Measurements from ENCODE around the gene MRPL24.
"Not testable (repeated sequence)": the region's sequence is repeated elsewhere in the genome, so short reads cannot be mapped to it uniquely, and the experiment has no call there.

MRPL24 gene

DNA sequence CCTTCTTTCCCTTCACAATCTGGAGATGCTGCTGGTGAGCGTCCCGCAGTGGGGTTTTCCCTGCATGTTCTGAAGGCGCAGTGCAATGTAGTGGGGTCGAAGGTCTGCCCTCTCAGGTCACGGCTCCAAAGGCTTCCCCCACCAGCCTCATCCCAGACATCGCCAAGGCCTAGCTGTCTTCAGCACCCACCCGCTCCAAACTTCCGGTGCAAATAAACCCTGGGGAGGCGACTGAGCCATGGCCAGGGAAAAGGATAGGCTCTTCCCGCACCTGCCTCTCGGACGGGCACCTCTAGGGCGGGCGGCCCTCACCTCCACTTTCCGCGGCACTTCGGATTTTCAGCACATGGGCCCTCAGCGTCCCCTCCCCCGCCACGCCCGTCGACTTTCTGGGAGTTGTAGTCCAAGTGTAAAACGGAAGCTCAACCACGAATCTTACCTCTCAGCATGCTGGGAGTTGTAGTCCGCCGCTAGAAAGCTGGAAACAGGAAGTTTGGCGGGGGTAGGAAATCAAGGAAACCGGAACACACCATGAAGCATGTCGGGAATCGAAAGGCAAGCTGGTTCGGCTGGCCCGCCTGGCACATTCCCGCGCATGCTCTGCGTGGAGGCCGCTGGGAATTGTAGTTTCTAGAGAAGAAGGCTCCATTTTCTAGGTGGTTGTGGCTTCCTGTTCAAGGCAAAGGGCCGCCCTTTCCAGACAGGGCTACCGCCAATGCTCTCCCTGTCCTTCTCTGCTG, at the start of gene MRPL24:
MRPL24 (minus strand) TSS at position 348 of the 740 bp plus-strand sequence. CDS start 2,384 bp downstream, outside the sequence.
- DNase-seq: peak; percentile 78 to 99

DNA sequence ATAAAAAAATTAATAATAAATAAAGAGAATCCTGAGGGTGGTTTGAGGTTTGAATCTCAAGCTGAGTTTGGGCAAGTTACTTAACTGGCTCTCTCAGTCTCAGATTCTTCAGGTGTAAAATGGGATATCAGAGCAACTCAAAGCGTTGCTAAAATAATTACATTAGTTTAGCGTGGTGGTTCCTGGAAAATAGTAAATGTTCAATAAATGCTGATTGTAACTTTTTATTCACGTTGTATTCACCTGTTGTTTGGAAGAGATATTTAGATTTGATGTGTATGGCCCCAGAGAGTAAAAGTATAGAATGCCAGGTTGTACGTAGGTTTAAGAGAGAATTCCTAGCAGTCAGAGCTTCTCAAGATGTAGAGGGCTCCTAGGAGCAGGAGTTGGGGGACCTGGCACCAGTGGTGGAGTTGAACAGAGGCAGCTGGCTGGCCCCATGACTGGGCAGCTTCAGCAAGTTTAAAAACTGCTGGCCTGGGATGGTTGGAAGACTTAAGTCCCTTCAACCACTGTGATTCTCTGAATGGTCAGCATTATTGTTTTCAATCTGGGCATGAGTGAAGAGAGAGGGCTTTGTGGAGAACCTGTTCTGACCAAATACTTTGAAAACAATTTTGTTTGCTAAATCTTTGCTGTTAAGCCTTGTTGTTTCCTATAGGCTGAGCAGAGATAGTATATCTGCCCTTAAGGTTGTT, 48.9 kb upstream of the MRPL24 start:
- DNase-seq: no peak

DNA sequence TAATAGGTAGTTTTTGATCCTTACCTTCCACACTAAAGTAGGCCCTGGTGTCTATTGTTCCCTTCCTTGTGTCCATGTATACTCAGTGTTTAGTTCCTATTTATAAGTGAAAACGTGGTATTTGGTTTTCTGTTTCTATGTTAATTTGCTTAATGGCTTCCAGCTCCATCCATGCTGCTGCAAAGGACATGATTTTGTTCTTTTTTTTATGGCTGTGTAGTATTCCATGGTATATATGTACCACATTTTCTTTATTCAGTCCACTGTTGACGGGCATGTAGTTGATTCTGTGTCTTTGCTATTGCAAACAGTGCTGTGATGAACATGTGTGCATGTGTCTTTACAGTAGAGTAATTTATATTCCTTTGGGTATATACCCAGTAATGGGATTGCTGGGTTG, 47.2 kb upstream of the MRPL24 start:
- DNase-seq: no peak

DNA sequence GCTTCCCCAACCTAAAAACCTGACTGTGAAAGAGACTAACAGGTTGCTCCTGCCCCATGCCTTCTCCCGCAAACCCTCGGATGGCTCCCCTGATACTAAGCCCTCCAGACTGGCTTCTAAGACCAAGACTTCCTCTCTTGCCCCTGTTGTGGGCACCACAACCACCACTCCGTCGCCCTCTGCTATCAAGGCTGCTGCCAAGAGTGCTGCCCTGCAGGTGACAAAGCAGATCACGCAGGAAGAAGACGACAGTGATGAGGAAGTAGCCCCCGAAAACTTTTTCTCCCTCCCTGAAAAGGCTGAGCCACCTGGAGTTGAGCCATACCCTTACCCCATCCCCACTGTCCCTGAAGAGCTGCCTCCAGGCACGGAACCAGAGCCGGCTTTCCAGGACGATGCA, 45.8 kb upstream of the MRPL24 start:
- no peak for DNase-seq

DNA sequence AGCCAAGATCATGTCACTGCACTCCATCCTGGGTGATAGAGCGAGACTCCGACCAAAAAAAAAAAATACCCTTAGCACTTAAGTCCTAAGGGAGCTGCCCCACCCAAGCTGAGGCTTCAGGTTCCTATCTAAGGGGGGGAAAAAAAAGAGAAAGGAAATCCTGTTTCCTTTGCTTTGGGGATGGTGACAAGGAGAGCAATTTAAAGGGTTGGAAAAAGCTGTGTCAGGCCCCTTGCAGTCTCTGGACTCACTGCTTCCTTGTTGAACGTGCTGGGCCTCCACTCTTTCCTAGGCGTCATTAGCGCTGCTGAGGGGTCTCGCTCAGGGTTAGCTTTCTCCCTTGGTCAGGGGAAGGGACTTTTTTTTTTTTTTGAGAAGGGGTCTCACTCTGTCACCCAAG, 44.6 kb upstream of the MRPL24 start:
- no peak for DNase-seq

DNA sequence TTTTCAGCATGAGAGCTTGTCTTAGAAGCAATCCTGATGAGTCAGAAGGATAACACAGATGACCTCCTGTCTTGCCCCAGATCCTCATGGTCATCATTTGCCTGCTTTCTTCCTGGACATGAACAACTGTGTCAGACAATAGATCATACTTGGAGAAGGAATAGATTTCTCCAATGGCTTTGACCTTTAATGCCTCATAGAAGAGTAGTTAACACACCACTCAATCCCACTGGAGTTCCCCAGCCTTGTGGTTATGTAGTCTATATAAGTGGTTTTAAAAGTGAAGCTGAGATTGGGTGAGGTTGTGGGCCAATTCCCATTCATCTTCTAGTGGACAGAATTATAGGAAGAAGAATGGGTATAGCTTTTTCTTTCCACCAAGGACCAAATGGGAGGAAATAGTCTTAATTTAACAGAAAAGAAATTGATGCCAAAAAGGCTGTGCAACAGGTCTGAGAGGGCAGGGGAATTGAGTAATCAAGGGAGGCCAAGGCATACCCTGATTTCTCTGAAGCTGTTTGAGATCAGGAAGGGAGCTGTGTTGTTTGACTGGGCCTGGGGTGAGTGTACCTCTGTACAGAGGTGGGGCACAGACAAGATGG, 40.8 kb upstream of the MRPL24 start:
- no peak for DNase-seq

DNA sequence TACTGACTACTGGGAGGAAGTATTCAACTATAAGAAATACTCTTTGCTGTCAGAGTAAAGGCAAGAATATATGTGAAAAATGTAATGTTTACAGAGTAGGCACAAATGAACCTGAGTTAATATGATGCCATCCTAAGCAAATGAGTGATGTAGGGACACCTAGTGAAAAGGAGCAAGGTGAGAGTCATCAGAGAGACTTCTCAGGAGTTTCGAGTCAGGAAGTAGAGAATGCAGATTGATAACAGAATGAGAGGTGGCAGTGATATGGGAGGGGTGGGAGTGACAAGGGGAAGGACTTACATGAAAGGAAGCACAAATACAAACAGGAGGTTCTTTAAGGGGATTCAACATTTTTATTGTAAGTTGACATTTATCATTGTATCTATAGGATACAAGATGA, 36.7 kb upstream of the MRPL24 start:
- DNase-seq: no peak

DNA sequence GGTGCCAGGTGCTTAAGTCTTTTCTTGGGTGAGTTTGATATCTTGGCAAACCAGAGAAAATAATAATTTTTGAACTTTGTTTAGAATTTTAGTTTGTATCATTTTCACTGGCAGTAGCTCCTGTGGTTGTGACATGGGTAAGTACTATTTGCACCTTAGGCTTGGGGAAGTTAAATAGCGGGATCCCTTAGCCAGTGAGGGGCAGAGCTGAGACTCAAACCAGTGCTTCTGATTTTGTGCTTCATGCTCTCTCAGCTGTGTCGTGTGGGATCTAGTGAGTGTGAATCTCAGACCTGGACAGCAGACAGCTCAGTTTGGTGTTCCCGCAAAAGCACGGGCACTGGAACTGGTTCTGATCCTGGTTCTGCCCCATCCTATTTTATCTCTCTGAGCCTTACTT, 36.1 kb upstream of the MRPL24 start:
- no peak for DNase-seq

DNA sequence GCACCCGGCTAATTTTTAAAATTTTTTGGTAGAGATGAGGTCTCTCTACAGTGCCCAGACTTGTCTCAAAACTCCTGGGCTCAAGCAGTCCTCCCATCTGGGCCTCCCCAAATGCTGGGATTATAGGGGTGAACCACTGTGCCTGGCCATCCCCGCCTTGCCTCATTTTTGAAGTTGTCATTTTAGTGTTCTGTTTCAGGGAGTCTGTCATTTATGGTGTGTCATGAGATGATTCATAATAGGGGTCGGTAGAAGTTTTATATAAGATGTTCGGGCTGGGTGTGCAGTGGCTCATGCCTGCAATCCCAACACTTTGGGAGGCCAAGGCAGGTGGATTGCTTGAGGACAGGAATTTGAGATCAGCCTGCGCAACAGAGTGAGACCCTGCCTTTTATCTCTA, 34.9 kb upstream of the MRPL24 start:
- DNase-seq: no peak

DNA sequence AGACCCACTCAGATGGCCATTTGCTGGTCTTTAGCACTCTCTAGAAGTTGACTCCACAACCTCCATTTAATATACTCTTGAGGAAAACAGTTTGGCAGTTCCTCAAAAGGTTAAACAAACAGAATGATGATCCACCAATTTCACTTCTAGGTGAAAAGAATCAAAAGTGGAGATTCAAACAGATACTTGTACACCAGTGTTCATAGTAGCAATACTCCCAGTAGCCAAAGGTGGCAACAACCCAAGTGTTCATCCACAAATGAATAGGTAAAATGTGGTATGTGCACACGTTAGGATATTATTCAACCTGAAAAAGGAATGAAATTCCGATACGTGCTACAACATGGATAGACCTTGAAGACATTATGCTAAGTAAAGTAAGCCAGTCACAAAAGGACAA, 32.7 kb upstream of the MRPL24 start:
- DNase-seq: no peak

DNA sequence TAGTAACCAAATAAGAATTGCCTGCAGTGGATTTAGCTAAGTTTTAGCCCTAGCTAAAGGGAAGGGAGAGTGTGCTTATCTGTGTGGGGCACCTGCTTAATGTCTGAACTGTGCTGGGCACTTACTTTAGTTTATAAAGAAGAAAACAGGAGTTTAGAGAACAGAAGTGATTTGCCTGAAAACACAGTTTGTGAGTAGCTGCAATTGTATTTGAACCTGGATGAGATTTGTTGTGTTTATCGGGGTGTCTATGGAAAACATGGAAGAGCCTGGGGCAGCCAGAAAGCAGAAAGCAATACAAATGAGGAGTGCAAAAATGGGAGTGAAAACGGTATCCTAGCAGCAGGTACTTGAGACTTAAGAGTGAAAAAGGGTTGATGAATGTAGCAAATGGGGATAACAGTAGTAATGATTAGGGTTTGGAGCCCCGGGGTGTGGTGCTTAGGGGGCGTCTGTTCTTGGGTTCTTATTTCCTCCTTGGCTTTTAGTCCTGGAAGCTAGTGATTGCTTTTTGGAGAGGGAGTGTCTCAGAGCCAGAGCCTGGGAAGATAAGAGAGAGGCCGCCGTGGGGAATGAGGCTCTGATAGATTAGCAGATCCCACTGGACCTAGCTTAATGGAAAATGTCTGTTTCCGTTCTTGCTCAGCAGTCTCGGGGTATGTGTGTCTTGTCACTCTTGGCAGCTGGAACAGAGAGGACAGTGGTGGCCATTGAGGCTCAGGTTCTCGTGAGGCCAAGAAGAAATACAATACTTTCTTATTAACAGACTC, 32.0 kb upstream of the MRPL24 start:
- no peak for DNase-seq

DNA sequence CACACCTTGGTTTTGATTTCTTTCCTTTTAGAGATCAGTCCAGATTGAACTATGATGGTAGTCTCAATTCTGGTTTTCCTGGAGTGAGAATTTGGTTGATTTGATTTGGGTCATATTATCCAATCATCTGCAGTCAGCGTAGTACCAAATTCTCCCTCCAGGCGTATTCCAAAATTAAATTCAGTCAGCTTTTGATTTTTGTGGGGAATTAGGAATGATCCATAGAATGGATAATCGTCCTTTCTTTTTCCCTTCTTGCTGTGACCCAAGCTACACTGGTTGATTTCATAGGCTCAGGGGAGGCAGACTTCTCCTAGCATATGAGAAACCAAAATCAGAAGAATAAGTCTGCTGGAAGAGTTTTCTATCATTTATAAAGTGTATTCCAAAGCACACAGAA, 31.3 kb upstream of the MRPL24 start:
- DNase-seq: no peak

DNA sequence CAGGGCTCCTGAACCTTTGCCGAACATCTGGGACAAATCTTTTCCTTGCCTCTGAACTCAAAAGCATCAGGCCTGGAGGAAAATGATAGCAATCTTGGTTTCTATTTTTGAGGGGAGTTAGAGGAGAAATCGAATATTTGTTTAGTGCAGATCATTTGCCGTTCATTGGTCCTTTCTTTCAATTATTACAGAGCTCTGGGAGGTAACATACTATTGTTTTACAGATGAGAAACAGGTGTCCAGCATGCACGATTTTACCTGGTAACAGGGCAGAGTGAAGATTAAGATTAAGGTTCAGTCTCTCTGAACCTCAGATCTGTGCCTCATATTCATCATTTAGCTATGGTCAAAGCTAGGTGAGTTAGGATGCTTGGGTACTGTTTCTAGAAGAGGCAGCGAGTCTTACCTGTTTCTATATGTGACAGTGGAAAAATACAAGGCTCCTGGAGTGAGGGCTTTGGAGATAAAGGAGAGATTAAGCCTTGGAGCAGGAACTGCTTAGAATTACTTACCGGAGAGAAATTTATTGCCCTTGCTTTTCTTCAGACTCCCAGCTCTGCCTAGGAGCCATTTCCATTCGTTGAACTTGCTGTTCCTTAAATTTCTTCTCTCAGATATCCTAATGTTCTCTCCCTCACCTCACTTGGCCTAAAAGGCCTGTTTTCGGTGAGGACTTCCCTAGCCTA, 27.9 kb upstream of the MRPL24 start:
- no peak for DNase-seq

DNA sequence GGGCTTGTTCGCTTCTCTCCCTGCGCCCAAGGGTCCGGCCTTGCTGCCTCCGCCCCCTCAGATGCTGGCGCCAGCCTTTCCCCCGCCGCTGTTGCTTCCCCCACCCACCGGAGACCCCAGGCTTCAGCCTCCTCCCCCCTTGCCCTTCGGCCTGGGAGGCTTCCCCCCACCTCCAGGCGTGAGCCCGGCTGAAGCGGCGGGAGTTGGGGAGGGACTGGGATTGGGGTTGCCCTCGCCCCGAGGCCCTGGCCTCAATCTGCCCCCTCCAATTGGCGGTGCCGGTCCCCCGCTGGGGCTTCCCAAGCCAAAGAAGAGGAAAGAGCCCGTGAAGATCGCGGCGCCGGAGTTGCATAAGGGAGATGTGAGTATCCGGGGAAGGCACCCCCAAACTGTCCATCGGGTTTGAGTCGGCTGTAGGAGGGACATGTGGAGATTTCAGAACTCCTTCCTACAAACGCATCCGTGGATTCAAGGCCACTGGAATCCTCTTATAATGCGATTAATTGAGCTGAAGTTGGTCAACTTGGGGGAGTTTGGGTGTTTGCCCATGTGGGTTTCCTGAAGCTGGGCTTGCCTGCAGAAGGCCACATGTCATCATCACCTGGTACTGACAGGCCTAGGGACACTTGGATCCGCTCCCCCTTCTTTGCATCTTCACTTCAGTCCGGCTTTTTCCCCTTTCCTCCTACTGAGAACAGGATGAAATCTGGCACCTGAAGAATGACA, 27.2 kb upstream of the MRPL24 start:
- peak in 1 of 2 donors; percentile 64 for DNase-seq

DNA sequence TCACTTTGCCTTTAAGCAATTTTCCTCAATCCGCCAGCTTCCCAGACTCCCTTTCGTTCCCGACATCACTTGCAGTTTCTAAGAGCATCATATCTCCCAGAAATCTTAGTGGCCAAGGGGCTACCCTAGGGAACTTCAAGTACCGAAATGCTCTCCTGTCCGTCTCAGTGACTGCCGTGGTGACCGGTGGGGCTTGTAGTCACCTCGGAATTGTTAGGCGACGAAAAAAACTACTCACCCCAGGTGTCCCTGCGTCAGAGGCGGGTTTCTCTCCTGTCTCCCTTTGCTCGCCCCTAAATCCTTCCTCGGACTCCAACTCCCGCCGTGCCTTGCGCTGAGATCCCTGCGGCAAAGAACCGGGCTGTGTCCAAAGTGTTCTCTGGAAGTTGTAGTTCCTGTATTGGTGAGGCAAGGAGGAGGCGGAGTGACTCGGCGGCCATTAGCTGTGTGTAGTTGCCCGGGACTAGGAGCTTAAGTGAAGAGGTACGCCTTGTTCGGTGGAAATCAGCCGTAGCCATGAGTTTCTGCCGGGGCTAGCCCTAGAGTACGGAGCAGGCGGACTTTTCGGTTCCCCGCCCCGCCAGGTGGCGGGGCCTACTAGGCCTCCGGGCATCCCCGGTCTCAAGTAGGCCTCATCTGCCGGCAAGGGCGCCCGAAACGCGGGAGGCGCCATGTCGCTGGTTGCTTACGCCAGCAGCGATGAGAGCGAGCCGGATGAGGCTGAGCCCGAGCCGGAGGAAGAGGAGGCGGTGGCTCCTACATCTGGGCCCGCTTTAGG, 26.4 kb upstream of the MRPL24 start, which contains the start of gene PRCC:
PRCC (plus strand) TSS at position 435 of the 778 bp plus-strand sequence; CDS start at position 672, 237 bp downstream.
- DNase-seq: peak; percentile 82 to 100

DNA sequence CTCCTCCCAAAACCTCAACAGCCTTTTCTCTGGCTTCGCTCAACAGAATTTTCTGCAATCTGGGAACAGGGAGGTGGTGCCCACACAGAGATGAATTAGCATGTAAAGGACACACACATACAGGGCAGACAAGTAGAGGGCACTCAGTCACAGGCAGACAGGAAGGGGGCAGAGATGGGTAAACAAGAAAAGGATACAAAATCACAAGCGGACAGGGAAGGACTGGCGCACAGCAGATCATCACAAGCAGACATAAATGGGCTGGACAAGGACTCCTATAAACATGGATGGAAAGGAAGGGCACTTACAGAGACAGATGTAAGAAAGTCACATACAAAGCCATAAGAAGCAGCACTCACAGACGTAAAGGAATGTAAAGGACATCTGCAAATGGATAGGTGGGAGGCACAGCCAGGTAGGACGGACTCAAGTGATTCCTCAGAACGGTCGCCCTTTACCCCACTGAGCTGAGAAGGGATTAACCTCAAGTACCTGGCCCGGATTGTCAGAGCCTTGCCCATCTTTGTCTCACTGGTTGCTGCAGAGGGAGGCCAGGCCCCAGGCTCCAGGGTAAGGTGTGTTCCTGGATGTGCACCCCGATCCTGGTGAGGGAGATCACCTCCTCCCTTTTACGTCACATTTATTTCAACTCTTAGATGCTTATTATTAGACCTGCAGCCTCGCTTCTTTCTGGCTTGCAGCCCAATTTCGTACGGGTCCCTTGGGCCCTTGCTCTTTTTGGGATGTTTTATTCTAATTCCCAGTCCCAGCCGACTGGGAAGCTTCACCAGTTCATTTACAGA, 25.6 kb upstream of the MRPL24 start:
- DNase-seq: peak in 1 of 2 donors; percentile 69

DNA sequence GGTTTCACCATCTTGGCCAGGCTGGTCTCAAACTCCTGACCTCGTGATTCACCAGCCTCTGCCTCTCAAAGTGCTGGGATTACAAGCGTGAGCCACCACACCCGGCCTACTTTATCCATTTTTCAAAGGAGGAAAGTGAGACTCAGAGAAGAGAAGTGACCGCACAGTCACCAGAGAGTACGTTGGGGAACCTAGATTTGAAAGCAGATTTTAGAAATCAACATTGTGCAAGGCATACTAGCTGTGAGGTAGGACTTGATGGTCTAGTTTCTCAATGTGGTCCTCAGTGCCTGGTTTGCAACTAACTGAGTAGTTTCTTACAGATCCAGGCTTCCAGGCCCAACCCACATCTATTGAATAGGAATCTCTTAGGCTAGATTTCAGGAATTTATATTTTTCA, 24.8 kb upstream of the MRPL24 start:
- DNase-seq: no peak

DNA sequence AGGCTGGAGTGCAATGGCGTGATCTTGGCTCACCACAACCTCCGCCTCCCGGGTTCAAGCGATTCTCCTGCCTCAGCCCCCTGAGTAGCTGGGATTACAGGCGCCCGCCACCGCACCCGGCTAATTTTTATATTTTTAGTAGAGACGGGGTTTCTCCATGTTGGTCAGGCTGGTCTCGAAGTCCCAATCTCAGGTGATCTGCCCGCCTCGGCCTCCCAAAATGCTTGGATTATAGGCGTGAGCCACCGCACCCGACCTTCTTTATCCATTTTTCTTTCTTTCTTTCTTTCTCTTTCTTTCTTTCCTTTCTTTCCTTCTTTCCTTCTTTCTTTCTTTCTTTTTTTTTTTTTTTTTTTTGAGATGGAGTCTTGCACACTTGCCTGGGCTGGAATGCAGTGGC, 24.2 kb upstream of the MRPL24 start:
- not testable (repeated sequence) for DNase-seq

DNA sequence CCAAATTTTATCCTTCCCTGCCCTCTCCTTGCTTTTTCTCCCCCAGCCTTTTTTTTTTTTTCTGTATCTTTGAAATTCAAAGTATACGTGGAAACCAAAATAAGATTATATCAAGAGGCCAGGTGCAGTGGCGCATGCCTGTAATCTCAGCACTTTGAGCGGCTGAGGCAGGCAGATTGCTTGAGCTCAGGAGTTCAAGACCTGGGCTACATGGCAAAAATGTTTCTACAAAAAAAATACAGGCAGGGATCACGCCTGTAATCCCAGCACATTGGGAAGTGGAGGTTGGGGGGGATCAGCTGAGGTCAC, 19.9 kb upstream of the MRPL24 start:
- no peak for DNase-seq

DNA sequence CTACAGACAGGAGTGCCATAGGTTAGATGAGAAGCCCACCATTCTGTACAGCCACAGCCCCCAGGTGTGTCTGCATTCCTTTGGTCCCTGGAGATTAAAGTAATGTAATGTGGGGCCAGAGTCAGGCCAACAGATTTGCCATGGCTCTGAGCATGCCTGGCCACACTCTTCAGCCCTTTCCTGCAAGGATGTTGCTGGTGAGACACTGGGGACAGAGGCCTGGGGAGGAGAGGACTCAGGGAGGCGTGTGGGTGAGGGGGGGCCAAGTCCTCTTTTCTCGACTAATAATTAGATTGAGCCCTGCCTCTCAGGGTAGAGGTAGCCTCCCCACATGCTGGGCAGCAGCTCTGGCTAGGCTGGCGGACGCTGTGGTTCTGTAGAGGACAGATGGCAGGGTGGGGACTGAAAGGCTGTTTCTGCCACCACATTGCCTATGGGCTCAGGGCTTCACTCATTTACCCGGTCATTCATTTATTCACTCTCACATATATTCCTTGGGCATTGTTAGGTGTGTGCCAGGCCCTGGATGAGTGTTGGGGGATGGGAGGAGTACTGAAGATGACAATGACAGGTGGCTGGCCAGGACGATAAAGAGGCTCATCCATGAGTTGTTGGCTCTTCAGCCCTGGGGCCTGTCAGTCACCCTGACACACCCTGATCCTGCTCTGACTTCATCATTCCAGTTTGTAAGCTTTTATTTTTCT, 19.4 kb upstream of the MRPL24 start:
- DNase-seq: no peak
